NCI-H1436 (cell line): ENCODE results near the gene USP22.
A peak's percentile ranks its signal among the peaks of the same experiment; 100 is the strongest.

Source experiments
- DNase-seq: peaks from one replicate; lab custom pipeline; 2025; lab: John Stamatoyannopoulos, UW

The USP22 gene

DNA sequence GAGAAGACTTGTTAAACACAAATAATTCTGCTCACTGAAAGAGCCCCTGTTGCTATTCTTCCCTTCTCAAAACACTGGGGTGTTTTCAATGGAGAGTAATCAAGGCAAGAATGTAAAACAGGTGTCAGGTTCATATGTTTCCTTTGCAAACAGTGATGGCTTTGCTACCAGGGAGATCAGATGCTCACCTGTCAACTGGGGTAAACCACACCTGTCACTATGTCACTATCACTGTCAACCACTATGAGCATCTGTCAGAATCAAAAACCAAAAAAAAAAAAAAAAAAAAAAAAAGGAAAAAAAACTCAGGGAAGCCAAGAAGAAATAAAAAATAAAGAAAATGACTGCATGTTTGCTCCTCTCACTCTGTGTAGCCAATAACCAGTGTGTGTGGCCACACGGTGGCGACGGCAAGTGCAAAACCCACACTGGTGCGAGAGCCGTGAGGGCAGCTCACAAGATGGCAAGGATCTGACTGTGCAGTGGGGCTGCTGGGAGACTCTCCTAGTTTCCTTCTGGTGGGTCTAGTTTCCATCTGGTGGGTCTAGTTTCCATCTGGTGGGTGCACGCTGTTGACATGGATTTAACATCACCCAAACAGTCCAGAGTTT lies 22.7 kb downstream of the USP22 start:
- peak; percentile 39 for DNase-seq

DNA sequence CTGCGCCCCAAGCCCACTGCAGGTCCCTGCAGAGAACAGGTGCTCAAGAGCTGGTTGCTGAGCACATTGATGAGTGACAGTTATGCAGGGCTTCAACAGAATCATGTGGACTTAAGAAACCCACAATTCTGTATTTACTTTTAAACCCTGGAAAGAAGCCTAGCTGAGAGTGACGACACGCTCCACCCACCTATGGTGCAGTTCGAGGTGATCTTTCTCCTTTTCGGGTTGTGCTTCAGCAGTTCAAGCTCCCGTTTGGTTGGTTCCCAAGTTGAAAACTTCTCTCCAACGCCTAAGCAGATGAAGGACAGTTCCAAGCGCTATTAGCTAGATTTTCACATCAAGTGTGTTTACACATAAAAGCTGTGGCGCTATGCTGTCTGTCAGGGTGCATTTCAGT lies 23.9 kb downstream of the USP22 start:
- no peak for DNase-seq

DNA sequence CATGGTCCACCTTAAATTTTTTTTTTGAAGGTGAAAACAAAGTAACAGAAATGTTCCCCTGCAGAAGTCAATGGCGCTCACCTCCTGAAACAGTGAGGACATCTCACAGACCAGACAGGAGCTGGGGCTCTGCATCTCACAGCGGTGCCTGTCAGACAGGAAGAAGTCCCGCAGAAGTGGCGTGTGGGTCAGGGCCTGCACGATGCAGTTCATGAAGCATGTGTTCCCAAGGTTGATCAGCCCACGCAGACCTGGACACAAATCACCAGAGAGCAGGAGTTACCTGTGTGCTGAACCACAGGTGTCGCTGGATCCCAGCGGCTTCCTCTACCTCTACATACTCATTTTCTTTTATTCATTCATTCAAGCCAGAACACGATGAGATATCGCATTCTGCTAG lies 24.9 kb downstream of the USP22 start:
- no peak for DNase-seq

DNA sequence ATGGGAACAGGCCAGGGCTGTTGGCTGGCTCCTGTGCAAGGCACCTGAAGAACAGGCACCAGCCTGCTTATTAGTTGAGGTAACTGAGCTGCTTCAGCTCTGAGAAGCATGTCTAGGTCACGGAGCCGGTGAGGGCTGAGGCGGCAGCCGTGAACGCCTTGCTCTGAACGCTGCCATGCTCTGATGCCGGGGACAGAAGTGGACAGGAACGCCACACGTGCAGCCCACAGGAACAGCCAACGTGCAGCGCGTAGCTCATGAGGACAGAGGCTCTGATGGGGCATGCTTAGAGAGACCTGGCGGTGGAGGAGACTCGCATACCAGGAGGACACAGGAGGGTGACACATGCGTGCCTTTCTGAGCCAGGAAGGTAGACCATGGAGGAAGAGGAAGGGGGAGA lies 25.6 kb downstream of the USP22 start:
- no peak for DNase-seq

DNA sequence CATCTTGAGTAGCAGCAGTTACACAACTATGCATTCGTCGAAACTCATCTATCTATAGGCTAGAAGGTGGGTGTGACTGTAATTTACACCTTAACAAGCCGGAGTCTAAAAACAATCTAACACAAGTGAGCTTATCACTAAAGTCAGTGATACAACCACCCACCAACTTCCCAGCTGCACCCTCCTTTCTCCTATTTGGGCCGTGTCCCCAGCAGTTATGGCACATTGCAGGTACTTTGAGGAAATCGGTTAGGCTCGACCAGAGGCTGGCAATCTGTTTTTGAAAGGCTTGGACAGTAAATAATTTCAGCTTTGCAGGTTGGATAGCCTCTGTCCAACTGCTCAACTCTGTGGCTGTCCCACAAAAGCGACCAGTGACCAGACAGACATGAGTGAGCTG lies 26.0 kb downstream of the USP22 start:
- DNase-seq: no peak

DNA sequence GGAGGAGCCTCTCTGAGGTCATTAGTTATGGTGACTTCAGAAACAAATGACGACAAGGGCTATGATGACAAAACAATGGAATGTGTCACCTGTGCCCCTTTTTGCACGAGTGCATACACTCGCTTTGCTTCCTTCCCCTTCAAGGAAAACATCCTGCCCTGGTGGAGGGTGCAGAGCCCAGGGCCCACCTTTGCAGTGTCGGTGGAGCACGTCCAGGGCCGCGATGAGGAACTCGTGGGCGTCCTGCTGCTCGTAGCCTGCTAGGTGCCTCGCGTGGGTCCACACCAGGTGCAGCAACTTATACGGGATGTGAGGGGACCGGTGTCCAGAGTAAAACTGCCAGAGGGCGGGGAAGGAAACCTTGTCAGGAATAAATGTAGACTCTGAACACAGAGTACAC lies 27.2 kb downstream of the USP22 start:
- DNase-seq: no peak

DNA sequence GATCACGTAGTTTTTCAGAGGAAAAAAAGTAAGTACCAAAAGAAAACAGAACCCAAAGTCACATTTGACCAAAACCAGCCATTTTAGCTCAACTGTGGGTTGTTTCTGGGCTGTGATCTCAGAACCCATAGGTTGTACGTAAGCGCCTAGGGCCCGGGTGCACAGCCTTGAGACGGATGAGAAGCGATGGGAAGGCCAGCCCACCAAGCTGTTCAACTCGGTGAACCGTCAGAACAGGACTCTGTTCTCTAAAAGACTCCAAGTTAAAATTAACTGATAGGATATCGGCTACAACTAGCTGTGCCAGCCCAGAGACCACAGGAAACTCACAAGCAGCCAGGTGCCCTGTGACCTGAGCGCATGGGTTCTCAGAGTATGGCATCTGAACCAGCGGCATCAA lies 28.3 kb downstream of the USP22 start:
- no peak for DNase-seq

DNA sequence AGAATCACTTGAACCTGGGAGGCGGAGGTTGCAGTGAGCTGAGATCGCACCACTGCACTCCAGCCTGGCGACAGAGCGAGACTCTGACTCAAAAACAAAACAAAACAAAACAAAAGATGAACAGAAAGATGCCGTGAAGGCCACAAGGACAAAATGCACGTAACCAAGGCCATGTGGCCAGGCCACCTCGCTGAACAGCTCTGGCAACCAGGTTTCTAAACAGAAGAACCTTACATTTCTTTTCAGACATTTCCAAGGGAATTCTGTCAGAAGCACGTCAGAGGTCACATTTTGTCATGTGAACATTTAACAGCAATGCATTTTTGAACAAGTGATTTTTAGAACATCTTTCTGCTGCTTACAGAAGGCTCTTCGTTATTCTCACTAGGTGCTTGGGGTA lies 28.8 kb downstream of the USP22 start:
- DNase-seq: no peak

DNA sequence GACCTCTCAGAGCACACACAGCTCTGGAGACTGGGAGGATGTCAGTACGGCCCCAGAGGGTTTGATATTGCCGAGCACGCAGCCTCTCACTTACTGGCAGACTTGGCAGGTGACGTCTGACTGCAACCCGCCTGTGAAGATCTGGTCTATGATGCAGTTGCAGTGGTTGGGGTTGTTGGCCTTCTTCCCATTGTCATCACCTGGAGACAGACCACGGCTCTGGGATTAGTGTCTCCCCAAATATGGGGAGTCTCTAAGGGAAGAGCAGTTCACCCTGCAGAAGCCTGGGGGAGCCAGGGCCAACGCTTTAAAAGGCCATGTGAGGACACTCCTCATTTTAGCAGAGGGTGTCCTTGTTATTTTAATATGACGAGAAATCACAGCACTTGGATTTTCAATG lies 30.1 kb downstream of the USP22 start:
- DNase-seq: no peak

DNA sequence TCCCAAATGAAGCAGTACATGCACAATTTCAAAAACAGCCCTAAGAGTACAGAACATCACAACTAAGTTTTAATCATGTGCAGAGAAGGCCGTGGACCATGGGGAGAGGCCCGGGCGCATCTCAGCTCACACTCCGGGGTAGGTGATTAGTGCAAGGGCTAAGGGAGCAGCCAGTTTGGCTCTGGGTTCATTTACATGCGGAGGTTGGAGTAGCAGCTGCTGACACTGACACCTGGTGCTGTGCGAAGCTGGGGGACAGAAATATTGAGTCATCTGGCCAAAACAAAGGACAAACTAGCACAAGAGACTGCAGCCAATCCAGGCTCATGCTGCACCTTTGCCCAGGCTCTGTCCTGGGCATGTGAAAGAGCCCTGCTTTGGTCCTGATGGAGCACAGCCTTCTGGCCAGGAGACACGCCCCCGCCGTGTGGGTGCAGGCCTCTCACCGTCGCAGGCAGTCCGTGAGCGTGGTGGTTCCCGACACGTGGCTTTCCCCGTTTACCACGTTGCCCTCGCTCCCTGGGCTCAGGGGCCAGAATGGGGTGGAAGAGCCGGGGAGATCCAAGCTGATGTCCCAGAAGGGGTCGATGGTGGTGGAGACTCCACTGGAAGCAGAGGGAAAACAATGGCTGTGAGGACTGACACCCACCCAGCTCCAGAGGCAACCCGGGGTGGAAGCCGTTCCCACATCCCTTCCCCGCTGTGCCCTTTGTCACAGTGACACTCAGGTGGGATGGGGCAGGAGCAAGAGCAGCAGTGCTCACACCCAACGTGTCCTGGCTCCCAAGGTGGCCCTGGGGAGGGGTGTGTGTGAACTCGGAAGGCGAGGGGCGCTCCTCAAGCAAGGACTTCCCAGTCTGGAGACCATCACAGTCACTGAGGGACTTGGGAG lies 31.9 kb downstream of the USP22 start:
- no peak for DNase-seq

DNA sequence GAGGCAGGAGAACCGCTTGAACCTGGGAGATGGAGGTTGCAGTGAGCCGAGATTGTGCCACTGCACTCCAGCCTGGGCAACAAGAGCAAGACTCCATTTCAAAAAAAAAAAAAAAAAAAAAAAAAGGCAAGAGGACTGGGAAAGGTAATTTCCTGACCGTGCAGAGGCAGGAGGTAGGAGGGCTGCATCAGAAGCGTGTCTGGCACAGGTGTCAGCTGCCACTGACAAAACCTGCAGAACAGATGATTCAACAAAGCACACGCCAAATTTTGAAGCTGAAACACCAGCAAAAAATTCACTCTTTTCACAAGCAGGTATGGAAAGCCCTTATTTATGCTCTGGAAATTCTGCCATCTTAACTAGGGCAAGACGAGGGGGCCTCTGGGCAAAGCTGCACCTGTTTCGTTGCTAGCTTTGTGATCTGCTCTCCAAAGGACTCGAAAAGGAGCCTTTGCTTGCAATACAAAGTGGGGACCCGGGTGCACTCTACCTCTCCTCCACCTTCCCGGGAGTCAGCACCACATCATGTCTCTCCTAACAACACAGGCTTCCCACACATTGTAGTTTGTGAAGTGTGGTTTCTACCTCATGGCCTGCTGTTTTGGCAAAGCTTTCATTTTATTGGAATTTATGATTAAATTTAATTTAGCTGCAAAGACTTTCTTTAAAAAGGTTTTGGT lies 33.7 kb downstream of the USP22 start:
- no peak for DNase-seq

DNA sequence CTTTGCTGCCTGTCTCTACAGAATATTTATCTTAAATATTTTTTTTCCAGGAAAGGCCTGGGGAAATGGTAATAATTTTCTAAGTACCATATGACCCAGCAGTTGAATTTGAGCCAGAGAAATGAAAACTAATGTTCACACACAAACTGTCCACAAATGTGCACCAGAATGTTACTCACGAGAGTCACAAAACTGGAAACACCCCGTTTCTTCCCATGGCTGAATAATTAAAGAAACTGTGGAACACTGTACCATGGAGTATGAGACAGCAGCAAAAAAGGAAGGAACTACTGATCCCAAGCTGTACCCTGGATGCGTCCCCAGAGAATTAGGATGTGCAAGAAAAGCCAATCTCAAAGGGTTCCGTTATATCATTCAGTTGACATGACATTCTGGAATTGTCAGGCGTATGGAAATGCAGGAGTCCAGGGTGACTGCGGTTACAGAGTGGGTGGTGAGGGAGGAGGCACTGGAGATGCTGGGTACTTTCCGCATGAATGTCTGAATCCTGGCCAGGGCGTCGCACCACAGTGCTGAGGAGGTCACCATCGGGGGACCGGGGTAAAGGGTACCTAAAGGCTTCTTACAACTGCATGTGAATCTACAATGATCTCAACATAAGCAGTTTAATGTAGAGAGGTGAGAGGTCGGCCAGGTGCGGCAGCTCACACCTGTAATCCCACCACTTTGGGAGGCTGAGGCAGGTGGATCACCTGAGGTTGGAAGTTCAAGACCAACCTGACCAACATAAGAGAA lies 34.5 kb downstream of the USP22 start:
- DNase-seq: no peak

DNA sequence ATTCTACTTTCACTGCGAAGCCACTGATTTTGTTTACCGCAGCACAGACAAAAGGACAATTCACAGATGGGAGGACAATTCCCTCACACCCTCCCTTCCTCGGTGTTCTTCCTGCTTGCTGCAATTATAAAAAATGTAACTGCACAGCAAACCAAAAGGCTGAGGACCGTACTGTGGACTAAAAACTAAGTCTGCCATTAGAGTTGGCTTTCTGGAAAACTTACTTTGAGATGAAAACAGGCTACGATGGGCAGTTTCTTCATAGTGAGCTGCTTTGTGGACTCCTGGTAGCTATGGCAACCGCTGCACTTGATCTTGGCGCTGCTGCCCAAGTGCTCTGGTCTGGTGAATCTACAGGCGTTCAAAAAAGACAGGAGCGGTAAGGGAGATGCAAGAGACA lies 35.2 kb downstream of the USP22 start:
- DNase-seq: no peak

DNA sequence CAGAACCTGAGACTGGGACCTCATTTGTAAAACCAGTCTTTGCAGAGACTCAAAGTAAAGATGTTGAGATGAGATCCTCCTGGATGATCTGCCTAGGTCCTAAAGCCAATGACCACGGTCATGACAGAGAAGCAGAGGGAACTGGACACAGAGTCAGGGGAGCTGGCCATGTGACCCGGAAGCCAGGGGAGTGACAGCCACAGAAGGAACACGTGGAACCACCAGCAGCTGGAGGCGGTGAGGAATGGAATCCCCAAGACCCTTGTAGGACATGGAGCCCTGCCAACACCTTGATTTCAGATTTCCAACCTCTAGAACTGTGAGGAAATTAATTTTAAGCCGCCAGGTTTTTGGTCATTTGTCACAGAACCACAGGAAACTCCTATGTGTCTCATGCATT lies 37.0 kb downstream of the USP22 start:
- no peak for DNase-seq

DNA sequence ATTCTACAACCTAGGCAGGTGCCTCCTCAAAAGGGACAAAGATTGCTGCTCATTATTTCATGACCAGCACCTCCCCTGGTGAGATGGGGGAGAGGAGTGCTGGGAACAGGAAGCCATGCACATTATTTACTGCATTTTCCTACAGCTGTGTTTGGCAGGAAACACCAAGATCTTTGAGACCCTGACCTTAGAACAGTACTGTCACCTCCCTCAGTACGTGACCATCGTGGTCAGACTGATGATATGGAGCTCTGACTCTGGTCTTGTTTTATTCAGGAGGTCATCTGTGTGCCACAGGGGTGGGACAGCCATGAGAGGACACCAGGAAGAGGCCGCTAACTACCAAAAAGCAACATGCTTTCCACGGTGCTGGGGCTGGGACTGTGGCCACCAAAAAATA lies 37.4 kb downstream of the USP22 start:
- no peak for DNase-seq

DNA sequence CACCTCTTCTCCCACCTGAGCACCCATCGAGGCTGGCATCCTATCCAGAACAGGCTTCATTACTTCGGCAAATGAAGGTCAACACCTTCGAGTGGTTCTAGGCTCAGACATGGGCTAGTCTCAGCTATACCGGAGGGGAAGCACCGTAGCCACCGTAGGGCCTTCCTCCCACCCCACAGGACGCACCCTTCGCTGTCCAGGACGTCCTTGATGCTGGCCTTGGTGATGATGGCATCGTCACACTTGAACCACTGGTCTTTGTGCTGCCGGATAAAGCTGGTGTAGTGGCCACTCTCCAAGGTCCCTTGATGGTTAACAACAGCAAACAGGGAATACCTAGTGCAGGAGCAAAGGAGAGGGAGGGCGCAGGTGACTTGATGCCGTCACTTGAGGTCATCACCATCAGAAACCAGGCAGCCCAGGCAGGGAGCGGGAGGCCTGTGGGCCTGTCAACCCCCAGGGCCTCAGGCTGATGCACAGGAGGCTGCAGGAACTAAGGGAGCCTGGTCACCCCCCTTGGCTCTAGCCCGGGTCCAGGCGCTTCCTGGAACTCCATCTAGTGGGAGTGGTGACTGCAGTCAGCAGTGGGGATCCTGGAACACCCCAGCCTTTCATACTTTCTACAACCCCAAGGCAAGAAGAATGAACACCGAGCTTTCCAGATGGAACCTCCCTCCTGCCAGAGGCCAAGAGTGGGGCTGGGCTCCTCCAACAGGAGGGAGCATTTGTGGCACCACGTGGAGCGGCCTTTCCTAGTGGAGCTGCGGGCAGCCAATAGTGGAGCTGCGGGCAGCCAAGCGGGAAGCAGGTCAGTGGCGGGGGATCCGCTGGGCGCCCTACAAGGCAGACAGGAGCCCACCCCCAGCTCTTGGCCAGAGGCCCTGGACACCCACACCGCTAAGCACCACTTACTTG lies 38.5 kb downstream of the USP22 start:
- DNase-seq: no peak

DNA sequence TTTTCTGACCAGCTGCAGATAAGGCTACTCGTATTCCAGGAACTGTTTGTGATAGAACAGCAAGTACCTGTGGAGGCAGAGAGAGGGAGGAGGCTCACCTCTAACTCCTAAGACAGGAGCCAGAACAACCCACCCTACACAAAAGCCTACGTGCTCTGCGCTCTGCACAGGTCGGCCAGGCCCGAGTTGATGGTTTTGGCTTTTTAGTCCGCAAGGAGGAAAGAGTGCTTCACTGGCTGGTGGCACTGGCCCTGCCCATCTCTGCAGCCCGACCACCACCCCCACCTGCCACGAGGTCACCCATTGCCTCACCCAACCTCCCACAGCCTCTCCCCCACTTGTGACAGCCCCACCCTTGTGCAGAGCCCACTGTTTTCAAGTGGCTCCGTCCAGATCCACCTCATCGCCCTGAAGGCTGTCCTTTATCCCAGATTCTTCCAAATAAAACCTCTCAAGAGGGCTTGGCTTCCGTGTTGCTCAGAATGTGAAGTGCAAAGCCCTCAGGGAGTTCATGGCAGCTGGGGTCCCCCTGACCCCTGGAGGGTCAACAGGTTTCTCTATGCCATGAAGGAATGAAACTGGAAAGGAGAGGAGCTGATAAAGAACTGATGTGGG lies 39.7 kb downstream of the USP22 start:
- no peak for DNase-seq

DNA sequence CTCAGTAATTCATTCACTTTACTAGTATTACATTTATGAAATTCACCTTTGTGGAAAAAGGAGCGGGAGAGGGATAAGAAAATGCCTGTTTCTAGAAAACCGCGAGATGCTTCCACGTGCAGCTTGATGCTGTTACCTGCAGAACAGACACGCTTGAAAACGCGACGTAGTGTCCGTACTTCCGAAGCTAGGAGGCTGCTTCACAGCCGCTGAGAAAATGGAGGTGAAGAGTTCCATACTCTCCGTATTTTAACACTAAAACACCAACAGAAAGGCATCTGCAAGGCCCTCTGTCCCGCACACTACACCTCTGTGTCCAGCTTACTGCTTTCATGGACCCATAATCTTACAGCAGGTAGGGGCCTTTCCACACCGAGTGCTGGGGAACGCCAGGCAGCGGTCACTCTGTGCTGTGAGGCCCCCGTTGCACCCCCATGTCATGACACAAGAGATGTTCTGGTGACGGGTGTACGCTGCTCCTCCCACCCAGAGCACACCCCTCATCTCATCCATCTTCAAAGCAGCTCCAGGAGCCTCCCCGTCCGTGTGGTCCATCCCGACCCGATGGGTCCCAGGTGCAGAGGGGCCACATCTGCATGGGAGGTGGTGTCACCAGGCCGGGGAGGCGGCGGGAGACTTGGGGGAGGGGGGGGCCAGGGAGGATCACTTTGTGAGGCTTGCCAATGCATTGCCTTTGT lies 40.4 kb downstream of the USP22 start:
- DNase-seq: no peak

DNA sequence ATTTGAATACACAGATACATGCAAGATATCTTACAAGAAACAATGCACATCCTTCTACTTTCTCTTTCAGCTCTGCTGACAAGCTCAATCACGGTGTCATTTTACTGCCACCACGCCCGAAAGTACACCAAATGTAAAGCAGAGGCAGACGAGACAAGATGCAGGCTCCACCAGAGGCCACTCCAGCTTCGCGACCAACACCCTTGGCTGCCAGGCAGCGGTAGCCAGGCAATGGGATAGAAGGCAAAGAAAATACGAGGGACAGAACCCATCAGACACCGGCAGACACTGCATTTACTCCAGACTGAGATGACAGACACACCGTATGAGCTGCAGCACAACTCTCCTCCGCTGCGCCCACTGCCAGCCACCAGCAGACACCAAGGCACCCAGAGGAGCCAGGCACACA lies 41.0 kb downstream of the USP22 start:
- DNase-seq: no peak

DNA sequence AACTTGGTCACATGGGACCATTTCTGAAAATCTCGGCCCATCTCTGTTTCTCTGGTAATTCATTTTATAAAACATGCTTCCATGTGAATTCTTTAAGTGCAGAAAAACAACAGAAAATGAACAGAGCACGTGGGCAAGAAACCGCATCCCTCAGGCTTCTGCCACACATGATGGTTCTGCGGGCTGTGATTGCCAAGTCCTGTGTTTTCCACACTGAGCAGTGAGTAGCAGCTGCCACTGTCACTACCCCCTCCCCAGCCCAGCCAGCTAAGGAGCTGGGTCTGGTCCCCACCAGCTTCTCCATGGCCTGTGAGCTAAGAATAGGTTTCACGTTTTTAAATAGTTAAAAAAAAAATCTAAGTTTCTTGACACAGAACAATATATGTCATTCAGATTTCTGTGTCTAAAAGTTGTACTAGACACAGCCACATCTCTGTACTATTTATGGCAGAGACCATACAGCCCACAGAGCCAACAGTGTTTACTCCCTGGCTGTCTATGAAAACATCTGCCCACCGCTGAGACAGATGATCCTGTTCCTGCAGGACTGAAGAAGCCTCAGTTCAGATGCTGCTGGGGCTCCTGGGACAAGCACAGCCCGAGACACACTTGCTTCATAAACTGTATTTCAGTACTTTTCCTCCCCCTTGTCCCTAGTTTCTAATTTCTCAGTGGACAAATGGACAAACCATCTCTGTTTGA lies 41.5 kb downstream of the USP22 start:
- DNase-seq: no peak
